Breast epithelium (tissue), 4 donors: ENCODE data around the gene XPC. TPM values are rescaled to one million over a fixed set of nuclear protein-coding genes. Genes with fewer than 3 reads are reported as not detected.

Experiments
- DNase-seq, 2 donors: peaks; one replicate each; pipeline ENCODE4 v3.0.0-alpha.2; 2019; ENCODE audit warnings: low spot score in 2 of 2
- H3K27ac ChIP-seq, 2 donors: fragments of 200-600 bp; sonication (generic) in 1 of 2; one replicate each; pipeline ENCODE4 v1.5.1; 2016 to 2019; ENCODE audit warnings: mild to moderate bottlenecking in 1 of 2
- H3K27me3 ChIP-seq, 2 donors: fragments of 200-600 bp; sonication (generic) in 1 of 2; one replicate each; pipeline versions ENCODE4 v1.5.1 to v1.6.0; 2017 to 2019; ENCODE audit warnings: control low read depth in 1 of 2, mild to moderate bottlenecking in 1 of 2
- H3K36me3 ChIP-seq: fragments of 200-600 bp; one replicate; pipeline ENCODE4 v1.5.1; 2019
- H3K4me1 ChIP-seq, 2 donors: fragments of 200-600 bp; sonication (generic); one replicate each; pipeline ENCODE4 v1.5.1; 2016 to 2019; ENCODE audit warnings: control low read depth in 1 of 2
- H3K4me3 ChIP-seq, 3 donors: fragments of 200-600 bp; sonication (generic); 1 replicate in 2 of 3; 2 replicates in 1 of 3; pipeline ENCODE4 v1.5.1; 2016 to 2019; ENCODE audit warnings: mild to moderate bottlenecking in 3 of 3, moderate library complexity in 2 of 3
- H3K9me3 ChIP-seq, 2 donors: fragments of 200-600 bp; sonication (generic) in 1 of 2; one replicate each; pipeline ENCODE4 v1.5.1; 2016 to 2019; ENCODE audit warnings: control low read depth in 1 of 2
- POLR2A ChIP-seq: fragments of 450-650 bp; IDR thresholded peaks from one replicate; pipeline ENCODE4 v1.6.1; 2016; ENCODE audit warnings: antibody characterized with exemption, mild to moderate bottlenecking, moderate library complexity
- POLR2AphosphoS5 ChIP-seq, 3 donors: sonication (generic); formaldehyde crosslinking; IDR thresholded peaks; one replicate each; pipeline ENCODE4 v1.6.1; 2017; ENCODE audit warnings: antibody characterized with exemption in 3 of 3
- intact Hi-C: fragments of 100-400 bp; cut with DNase I; formaldehyde crosslinking; loops from one replicate; pipeline ENCODE4 v1.15.1; 2023; ENCODE audit warnings: low total_unique reads
- total RNA-seq, 3 donors: library from RNA; depleted of rRNA; stranded (reverse); fragments of >200 nt; gene quantifications; one replicate each; pipeline ENCODE4 v1.1.0, GENCODE V29; 2016
- TF ChIP-seq, protein P1 (sequence below), 3 donors: fragments of 450-650 bp; IDR thresholded peaks; one replicate each; pipeline ENCODE4 v1.5.1; 2016 to 2017; ENCODE audit warnings: antibody characterized with exemption in 3 of 3, mild to moderate bottlenecking in 3 of 3, moderate library complexity in 3 of 3

Gene XPC
- total RNA-seq, 3 donors from 2014 or later = 57.4 to 74.2 (median 61.3) TPM

DNA sequence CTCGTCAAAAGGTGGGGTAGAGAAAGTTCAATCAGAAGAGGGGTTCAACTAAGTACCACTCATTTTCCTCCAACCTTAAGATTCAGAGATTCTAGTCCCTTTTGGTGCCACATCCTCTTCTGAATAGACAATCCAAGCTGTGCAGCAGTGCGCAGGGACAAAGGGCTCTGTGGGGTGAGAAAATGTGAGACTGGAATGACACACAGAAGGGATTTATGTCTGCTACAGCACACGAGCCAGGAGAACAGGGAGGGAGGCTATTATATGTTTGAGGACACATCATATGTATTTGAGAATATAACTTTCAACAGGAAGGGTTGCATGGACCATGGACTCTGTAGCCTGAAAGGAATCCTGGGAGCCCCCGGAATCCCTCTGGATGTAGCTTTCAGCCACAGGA is 33.2 kb upstream of the XPC start:
- Histone ChIP-seq H3K9me3 (no peaks in the 10 kb centered on the region), H3K36me3 (no peaks in the 10 kb centered on the region), H3K4me3 (no peak overlapping the region), H3K27me3 (no peaks in the 10 kb centered on the region), H3K4me1 (no peaks in the 10 kb centered on the region), H3K27ac (peak overlapping the region in 1 of 2 donors; percentile 25)
- no peak for TF ChIP-seq POLR2AphosphoS5 (IDR thresholded peaks at IDR 0.05)
- no peak for DNase-seq
- intact Hi-C loops = no loop called here

DNA sequence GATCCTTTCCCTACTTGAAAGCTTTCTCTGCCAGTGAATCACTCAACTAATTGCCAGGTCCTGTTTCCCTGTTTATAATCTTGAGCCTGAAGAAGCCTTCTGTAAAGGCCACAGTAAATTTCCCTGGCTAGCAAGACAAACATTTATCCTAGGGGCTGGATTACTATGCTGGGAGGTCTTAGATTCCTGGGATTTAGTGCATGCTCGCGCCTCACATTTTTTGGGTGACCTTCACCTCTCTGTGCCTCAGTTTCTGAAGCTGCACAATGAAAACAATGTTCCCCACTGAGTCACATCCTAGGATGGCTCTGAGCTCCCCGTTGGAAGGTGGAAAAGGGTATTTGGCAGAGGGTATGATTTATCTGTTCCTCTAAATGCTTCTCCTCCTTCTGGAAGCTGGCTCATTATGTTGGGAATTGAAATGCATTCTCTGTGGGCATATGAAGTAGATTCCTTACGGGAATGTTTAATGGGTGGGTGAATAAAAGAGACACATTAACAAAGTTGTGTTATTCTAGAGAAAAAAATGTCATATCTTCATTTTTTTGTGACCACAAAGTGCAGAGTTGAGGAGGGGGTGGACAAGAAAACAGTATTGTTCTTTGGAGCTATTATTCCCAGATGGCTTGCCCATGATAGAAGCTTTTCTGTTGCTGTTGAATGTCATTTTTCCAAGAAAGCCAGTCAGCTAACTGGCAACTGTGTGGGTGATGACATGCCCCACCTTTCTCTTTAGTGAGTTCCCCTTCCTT is 32.6 kb upstream of the XPC start:
- H3K27ac ChIP-seq = peak overlapping the region in 1 of 2 donors; percentile 25
- intact Hi-C loops = no loop called here
- no peaks in the 10 kb centered on the region for H3K27me3 ChIP-seq

DNA sequence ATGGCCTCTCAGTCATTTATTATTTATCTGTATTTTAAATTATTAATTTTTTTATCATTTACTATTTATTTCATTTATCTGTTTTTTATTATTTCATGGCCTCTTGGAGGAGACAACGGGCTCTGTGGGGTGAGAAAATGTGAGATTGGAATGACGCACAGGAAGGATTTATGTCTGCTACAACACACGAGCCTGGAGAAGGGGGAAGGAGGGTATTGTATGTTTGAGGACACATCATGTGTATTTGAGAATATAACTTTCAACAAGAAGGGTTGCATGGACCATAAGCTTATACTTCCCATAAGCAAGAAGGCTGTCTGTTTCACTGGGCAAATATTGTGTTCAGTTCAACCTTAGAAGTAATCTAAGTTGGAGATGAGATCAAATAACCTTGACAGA is 31.9 kb upstream of the XPC start:
- no peak for DNase-seq
- Histone ChIP-seq H3K4me1 (no peaks in the 10 kb centered on the region), H3K36me3 (no peaks in the 10 kb centered on the region), H3K27me3 (no peaks in the 10 kb centered on the region), H3K9me3 (no peaks in the 10 kb centered on the region), H3K27ac (no peak overlapping the region), H3K4me3 (no peak overlapping the region)
- intact Hi-C loops = no loop called here
- TF ChIP-seq, protein P1, sequence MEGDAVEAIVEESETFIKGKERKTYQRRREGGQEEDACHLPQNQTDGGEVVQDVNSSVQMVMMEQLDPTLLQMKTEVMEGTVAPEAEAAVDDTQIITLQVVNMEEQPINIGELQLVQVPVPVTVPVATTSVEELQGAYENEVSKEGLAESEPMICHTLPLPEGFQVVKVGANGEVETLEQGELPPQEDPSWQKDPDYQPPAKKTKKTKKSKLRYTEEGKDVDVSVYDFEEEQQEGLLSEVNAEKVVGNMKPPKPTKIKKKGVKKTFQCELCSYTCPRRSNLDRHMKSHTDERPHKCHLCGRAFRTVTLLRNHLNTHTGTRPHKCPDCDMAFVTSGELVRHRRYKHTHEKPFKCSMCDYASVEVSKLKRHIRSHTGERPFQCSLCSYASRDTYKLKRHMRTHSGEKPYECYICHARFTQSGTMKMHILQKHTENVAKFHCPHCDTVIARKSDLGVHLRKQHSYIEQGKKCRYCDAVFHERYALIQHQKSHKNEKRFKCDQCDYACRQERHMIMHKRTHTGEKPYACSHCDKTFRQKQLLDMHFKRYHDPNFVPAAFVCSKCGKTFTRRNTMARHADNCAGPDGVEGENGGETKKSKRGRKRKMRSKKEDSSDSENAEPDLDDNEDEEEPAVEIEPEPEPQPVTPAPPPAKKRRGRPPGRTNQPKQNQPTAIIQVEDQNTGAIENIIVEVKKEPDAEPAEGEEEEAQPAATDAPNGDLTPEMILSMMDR (IDR thresholded peaks at IDR 0.05) = no peak
- TF ChIP-seq POLR2AphosphoS5 (IDR thresholded peaks at IDR 0.05) (no peak), POLR2A (no peak)

More for the DNA sequence above, 32.6 kb upstream of the XPC start:
- H3K9me3 ChIP-seq = no peaks in the 10 kb centered on the region
- TF ChIP-seq POLR2A (no peak), POLR2AphosphoS5 (IDR thresholded peaks at IDR 0.05) (no peak)
- TF ChIP-seq, protein P1 (IDR thresholded peaks at IDR 0.05) = no peak
- no peak overlapping the region for H3K4me3 ChIP-seq
- H3K4me1 ChIP-seq = no peaks in the 10 kb centered on the region
- no peak for DNase-seq
- no peaks in the 10 kb centered on the region for H3K36me3 ChIP-seq

DNA sequence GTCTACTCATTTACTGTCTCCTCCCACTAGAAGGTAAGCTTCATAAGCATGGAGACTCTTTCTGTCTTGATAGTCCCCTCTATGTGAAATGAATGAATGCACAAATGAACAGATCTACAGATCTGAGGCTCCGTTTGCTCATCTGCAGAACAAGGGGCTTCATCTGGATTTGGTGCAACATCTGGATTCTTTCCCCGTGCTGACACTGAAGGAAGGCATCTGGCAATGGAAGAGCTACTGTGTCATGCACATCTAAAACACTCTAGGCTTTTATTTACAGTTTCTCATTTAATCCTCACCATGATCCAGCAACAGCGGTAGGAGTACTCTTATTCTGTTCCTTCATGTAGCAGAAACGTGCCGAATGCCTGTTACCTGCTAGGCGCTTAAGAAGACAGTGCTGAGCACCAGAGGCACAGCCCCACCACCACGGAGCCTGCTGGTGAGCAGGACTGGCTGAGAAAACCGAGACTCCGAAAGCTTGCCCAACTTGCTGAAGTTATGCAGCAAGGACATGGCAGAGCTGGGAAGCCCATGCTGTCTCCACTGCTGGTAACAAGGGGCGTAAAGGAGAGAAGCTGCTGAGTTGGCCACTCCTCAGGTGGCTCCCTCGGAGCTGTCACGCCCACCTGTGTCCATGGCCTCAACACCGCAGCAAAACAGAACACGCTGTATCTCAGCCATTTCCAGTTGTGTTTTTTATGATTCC is 31.3 kb upstream of the XPC start:
- DNase-seq = no peak
- no peaks in the 10 kb centered on the region for H3K27me3 ChIP-seq
- H3K9me3 ChIP-seq = no peaks in the 10 kb centered on the region
- TF ChIP-seq POLR2A = no peak
- TF ChIP-seq, protein P1 (IDR thresholded peaks at IDR 0.05) = no peak
- TF ChIP-seq POLR2AphosphoS5 (IDR thresholded peaks at IDR 0.05) = no peak
- intact Hi-C loops = no loop called here
- H3K36me3 ChIP-seq = no peaks in the 10 kb centered on the region
- H3K27ac ChIP-seq = no peak overlapping the region
- no peak overlapping the region for H3K4me3 ChIP-seq
- no peaks in the 10 kb centered on the region for H3K4me1 ChIP-seq

DNA sequence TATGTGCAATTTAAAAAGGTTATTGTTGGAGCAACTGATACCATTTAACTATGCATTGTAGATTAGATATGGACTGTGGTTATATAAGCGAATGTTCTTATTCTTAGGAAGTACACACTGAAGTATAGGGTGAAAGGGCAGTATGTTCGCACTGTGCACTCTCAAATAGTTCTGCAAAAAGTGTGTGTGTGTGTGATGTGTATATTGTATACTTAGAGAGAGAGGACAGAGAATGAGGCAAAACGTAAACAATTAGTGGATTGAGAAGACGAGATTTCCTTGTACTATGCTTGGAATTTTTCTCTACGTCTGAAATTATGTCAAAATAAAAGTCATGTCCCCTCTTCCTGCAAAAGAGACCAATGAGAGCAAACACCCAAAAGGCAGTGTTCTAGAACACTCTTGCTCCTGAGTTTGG is 30.6 kb upstream of the XPC start:
- TF ChIP-seq POLR2A (no peak), POLR2AphosphoS5 (IDR thresholded peaks at IDR 0.05) (no peak)
- TF ChIP-seq, protein P1 (IDR thresholded peaks at IDR 0.05) = no peak
- Histone ChIP-seq H3K4me3 (no peak overlapping the region), H3K27ac (no peak overlapping the region), H3K27me3 (no peaks in the 10 kb centered on the region), H3K36me3 (no peaks in the 10 kb centered on the region), H3K4me1 (peaks cover 0 to 2% of the 10 kb centered on the region in 2 donors), H3K9me3 (no peaks in the 10 kb centered on the region)
- no peak for DNase-seq
- intact Hi-C loops = no loop called here
